GM18526 (cell line): Measurements from ENCODE around the gene ZDHHC22.

Source experiments
- POLR2A ChIP-seq: IDR thresholded peaks from 3 replicates; pipeline ENCODE4 v1.6.1; 2011; ENCODE audit not compliant: insufficient read length; ENCODE audit errors: extremely low read depth

The ZDHHC22 gene

DNA sequence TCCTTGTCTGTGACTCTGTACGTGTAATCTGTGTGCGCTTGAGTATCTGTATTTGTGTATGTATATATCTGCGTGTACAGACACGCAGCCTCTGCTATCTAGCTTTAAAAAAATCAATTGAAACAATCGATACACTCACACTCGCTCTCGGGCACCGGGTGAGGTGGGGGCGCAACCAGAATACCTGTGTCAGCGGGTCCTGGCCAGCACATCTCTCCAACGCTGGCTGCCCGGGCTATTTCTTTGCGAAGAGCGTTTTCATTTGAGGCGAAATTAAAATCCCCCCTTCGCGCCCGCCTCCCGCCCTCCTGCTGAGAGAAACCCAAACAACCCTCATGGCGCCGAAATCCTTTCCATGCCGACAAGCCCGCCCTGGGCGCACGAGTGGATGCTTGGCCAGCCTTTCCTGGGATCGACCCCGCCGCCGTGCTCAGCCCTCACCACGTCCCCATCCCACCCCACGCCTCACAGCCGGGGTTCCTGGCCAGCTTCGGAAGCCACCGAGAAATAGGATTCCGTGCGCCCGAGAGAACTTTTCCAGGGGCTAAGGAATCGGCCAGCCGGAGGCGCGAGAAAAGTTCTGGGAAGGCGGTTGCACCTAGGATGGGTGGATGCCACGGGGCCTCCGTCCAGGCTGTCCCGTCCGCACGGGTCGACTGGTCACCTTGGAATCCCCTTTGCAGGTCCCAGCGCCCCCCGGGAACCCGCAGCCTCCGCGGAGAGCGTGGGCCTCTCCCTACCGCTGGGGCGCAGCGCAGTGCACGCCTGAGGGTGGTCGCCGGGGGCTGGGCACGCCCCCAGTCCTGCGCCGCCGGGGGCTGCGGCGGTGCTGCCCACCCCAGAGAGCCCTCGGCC lies 1.0 kb downstream of the ZDHHC22 start:
- no peak for TF ChIP-seq POLR2A

DNA sequence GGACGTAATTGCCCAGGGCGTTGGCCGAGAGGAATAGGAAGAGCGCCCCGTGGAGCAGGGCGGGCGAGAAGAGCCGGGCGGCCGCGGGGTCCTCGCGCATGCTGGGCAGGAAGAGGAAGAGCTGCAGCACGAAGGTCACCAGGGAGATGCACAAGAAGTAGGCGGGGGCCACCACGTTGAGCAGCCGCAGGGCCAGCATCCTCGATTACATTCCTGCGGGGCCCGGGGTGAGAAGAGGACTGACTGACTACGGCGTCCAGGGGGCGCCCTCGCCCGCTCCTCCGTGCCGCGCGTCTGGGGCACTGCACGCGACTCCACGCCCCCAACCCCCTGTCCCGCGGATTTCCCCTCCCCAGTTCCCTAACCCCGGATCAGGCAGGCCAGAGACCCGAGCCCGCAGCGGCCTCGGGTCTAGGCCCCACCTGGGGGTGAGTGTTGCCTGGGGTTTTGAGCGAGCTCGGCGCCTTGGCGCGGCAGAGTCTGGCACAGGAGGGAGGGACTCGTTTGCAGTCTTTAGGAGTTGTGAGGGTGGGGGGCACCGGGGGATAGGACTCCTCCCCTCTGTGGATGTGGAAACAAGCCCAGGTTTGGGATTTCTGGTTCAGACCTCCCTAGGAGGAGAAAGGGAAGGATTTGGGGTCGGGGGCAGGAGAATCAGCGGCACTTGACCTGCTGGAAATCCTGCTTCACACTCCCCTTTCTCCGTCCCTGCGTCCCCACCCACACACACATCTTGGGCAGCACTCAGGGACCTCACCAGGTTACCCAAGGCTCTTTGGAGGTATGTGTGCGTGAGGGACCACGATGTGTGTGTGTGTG lies 1.8 kb downstream of the ZDHHC22 start:
- TF ChIP-seq POLR2A, result no peak

DNA sequence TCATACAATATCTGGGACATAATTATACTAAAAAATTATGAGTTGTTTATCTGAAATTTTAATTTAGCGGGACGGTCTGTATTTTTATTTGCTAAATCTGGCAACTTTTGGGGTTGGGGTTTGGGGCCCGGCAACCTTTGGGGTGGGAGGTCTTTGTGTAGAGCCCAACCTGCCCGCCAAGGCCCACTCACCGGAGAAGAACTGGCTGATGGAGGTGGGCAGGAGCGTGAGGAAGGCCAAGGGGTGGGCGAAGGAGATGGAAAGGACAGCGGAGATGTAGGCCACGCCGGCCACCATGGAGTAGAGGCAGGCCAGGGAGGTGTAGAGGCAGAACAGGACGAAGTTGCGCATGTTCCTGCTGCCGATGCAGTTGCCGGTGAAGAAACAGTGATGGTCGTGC lies 2.6 kb downstream of the ZDHHC22 start:
- no peak for TF ChIP-seq POLR2A

DNA sequence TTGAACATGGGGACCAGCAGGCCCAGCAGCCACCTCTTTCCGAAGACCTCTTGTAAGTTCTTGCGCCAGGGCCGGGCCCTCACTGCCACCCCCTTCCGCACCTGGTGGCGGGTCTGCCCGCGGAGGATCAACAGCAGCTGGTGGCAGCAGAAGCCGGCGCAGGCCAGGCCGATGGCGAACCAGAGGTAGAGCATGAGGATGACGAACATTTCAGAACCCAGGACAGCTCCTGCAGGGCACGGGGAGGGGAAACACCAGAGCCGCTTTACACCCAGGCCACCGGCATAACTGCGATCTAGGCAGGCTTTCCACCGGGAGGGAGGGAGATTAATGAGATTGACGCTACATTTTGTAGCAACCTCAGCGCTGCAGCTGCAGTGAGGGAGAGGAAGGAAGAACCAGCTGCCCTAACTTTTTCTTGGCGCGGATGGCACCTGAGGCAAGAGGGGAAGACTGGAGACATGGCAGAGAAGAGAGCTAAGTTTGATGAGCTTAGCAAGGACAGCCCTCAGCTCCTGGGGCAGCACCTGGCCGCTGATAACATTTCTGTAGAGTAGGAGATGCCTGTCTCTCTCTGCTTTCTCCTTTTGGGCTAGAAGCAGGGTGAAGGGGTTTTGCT lies 7.8 kb downstream of the ZDHHC22 start:
- TF ChIP-seq POLR2A, result no peak

DNA sequence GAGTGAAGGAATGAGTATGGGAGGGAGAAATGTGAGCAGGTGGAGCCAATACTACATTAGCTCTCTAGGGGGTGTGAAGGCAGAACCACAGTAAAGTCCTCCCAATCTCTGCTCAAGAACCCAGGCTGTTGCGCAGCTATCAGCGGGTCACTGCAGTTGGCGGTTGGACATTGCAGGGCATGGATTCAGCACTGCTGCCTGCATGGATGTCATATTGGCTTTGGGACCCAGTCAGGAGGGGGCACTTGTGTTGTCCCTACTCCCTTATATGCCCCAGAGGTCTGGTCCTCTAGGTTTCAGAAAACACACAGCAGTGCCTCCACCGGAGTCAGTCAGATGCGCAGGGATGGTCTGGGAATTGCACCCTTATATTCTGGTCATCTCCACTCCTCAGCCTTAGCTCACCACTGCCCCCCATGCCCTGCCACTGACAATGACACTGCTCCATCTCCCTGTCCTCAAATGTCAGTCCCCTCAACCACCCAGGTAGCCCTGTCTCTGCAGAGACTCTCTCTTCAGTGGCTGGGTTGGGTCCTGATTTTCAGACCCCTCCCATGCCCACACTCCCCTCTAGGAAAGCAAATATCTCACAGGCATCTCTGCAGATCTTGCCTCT lies 9.6 kb downstream of the ZDHHC22 start:
- TF ChIP-seq POLR2A, result no peak

DNA sequence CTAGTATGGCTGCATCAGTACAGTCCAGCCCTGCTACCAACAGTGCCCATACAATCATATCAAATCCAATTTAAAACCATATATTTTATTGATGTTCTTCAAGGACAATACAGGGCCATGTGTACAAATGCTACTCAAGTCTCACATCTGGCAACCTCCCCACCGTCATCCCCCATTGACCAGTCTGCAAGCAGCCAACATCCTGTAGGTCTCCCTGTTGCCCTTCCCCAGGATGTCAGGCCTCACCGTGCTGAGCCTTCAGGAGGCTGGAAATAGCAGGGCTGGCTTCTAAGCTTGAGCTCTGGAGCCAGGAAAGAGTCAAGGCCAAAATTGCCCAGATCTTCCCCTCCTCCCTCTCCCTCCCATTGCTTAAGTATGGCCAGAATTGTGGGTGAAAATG lies 10.4 kb downstream of the ZDHHC22 start:
- TF ChIP-seq POLR2A, result no peak

DNA sequence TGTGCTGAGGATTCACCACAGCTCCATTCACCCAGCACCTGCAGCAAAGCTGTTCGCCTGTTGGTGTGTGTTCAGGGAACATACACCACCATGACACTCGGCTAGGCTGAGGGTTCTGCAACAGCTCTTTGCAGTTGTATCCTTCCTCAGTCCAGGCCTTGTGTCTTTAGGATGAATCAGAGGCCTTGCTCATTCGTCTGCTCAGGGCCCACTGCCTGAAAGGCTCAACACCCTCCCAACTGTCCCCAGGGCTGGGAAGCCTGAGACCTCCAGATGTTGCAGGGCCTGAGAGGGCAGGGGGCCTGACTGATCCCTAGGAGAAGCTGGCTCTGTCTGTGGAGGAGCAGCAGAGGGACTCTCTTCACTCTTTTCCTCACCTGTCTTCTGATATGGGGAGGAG lies 11.2 kb downstream of the ZDHHC22 start:
- TF ChIP-seq POLR2A, result no peak

DNA sequence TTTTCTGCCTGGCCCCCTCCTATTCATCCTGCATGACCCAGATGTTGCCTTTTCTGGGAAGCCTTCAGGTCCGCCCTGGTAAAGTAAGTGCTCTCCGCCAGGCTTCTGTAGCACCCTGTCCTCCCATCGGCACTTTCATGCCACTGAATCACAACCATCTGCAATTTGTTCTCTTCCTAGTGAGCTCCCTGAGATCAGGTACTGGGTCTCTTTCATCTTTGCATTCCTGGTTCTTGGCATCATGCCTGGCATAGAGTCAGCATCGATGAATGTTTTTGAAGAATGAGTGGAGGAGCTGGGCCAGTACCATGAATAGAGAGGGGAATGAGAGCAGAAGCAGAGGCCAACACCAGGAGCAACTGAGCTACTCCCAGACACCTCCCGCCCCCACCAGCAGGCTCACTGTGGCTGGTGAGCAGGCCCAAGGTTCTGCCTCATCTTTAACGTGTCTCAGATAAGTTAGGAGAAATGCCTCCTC lies 13.1 kb downstream of the ZDHHC22 start:
- TF ChIP-seq POLR2A, result no peak

DNA sequence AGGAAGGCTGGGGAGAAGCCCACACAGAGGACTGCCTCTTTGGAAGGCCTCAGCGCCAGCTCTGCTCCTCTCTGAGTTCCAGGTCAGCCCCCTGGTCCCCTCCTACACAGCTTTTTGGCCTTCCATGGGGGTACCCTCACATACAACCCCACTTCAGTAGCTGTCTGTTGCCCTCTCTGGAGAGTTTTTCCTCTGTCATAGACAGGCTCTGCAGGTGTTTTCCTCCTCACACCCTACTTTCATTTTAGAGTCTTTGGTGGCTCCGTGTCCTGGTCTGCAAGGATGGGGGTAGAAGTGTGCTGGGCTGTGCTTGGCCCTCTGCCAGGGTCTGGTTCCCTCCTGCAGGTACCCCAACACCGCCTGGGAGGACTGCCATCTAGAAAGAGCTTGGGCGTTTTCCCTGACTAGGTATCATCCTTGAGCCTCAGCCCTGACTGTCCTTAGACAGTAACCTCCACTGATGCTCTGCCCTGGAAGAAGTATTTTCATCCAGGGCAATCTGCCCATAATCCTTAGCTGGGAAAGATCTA lies 15.1 kb downstream of the ZDHHC22 start:
- no peak for TF ChIP-seq POLR2A

DNA sequence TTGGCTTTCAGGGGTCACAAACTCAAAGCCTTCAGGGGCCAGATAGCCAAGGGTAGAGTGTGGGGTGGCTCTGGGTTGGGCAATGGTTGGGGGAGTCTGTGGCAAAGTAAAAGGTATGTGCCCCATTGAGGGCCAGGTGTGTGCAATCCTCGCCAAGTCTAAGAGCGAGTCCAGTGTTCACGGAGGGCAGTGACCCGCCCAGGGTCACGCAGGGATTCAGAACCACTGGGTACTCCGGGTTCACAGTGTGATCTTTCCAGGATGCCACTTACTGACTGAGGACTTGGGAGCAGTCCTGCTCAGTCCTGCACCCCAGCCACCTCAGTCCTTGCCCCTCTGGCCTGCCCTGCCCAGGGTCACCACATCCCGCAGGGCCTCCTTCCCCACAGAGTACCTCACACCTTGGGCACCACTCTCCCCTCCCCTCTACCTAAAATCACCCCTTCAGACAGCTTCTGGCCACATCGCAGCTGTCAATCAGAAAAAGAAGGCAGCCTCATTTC lies 15.7 kb downstream of the ZDHHC22 start:
- no peak for TF ChIP-seq POLR2A

DNA sequence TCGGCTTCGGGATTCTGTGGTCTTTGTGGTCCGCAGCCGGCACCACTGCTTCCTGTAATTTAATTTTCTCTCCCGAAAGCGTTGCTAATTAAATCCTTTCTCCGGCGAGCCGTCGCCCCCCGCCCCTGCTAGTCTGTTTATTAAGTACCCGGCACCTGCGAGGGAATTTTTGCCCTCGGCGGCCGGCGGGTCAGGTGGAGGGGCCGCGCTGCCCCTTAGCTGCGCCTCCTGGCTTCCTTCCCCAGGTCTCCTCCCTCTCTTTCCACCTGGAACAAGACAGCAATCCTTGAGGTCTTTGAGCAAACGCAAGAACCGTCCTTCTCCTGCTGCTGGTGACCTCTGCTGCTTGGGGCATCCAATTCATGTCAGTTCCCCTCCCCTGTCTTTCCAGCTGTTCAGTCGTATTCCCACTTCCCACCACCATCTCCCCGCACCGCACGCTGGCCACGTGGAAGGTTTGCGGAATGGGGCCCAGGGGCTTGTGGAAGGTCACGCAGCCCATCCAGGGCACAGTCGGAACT lies 16.2 kb downstream of the ZDHHC22 start:
- no peak for TF ChIP-seq POLR2A

DNA sequence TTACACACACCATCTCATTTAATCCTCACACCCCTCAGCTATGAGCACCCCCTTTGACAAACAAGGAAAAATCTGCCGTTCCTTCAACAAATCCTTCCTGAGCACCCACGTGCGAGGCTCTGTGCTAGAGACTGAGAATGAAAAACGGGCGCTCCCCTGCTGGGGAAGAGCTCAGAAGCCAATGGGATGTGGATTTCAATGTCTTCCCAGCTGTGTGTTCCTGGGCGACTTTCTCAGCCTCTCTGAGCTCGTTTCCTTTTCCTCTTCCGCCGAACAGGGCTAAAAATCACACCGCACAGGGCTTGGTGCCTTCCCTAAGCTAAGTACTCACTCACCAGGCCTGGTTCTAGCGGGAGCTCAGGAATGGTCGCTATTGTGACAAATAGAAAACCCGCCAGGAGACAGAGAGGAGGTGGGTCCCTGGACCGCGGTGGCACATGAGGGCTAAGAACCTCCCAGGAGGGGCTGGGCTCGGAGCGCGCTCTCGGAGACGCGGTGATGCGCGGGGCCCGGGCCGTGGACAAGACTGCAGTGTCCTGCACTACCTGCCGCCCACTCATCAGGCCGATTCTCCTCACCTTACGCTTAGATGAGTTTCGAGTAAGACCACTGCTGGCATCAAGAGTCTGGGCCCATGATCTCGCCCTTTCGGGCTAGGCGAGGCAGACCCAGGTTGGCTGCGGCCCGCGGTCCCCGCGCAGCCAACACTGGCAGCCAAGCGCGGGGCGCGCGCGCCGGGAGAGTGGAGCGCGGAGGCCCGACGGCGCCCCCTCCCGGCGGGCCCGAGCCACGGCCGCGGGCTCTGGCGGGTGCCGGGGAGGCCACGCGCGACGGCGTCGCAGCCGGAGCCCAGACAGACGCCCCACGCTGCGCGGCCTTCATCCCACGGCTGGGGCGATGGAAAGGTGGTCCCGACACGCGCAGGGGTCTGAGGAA lies 17.0 kb downstream of the ZDHHC22 start:
- TF ChIP-seq POLR2A, result no peak
